GM18502 (cell line): ENCODE results near the gene ZNF197.
A peak's percentile ranks its signal among the peaks of the same experiment; 100 is the strongest.
"Not testable (repeated sequence)": the region's sequence is repeated elsewhere in the genome, so short reads cannot be mapped to it uniquely, and the experiment has no call there.

ENCODE experiments used
- ATAC-seq: cut with Tn5 transposase; IDR thresholded peaks from one replicate; pipeline ENCODE4 v1.9.1; 2021; ENCODE audit warnings: mild to moderate bottlenecking; ENCODE audit not compliant: unreplicated experiment, poor library complexity

The ZNF197 gene

DNA sequence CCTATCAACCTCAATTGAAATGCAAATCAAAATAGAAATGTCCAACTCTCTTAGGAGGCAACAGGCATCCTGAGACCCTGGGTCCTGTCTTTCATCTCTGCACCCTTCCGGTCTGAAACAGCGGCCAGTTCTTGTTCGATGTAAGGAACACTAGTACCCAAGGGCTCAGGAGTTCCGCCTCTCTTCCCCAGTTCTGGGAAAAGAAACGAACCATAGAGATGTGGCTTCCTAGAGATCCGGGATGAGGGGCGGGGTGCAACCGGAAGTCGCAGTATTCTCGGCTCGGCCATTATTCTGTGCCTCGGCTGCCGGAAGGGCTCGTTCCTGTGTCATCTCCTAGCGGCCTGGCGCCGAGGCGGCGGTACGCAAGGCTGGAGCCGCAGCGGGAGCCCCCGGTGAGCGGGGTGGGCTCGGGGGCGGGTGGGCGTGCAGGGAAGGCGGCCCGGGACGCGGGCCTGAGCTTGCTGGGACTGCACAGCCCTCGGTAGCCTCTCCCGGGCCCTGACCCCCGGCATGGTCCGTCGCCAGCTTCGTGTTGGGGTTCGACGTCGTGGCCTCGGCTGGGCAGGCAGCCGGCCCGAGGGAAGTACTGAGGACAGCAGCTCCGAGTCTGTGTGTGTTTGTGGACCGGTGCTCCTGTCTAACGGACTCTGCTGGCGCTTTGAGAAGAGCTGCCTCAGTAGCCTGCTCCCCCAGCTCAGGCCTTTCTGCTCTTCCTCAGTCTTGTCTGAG is at the start of gene ZNF197:
Gene ZNF197 (plus strand): TSS at position 288 of the 732 bp plus-strand sequence. CDS start 4,119 bp downstream, outside the sequence.
- peak; percentile 91 for ATAC-seq

DNA sequence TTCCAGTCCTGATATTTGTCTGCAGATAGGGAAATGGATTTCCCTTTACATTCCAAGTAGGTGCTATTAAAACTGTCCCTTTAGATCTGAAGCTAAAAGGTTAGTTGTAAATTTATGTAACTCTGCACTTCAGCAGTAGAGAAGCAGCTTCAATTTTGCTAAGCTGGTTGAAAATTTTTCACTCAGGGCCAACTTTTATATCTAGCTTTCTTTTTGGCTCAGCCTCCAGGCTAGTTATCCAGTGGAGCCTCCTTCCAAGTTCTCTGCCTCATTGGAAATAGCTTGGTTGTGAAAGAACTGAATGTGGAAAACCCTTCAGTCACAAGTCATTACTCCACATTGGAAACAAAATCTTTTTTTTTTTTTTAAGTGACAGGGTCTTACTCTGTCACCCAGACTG is 48.2 kb upstream of the ZNF197 start:
- ATAC-seq: no peak

GRCh38 chr3:44577354-44577952 is 47.4 kb upstream of the ZNF197 start:
- not testable (repeated sequence) for ATAC-seq

GRCh38 chr3:44578316-44578715 is 46.5 kb upstream of the ZNF197 start:
- not testable (repeated sequence) for ATAC-seq

DNA sequence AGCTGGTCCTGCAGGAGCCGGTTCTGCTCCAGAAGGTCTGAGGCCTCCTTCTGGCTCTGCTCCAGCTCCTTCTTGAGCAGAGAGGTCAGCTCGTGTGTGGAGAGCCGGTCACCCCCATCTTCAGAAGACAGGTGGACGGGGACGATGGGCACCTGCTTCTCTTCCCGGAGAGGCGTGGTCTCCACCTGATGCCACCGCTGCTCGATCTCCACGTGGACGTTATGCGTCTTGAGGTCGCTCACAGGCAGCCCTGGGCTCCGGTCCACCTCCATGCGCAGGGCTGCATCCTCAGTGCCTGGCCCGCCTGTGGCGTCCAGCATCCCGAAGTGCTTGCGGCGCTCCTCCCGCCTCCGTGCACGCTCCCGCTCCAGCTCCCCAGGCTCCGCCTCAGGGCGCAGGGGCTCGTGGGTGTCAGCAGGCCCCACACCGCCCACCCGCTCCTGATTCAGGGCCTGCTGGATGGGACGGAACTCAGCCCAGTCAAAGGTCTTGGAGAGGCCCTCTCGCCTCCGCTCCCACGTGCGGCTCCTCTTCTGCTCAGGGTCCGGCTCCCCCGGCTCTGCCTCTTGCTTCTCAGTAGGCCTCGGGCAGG is 45.8 kb upstream of the ZNF197 start:
- ATAC-seq: not testable (repeated sequence)

GRCh38 chr3:44579749-44580148 is 45.1 kb upstream of the ZNF197 start:
- ATAC-seq: not testable (repeated sequence)

GRCh38 chr3:44580971-44581370 is 43.9 kb upstream of the ZNF197 start:
- not testable (repeated sequence) for ATAC-seq

DNA sequence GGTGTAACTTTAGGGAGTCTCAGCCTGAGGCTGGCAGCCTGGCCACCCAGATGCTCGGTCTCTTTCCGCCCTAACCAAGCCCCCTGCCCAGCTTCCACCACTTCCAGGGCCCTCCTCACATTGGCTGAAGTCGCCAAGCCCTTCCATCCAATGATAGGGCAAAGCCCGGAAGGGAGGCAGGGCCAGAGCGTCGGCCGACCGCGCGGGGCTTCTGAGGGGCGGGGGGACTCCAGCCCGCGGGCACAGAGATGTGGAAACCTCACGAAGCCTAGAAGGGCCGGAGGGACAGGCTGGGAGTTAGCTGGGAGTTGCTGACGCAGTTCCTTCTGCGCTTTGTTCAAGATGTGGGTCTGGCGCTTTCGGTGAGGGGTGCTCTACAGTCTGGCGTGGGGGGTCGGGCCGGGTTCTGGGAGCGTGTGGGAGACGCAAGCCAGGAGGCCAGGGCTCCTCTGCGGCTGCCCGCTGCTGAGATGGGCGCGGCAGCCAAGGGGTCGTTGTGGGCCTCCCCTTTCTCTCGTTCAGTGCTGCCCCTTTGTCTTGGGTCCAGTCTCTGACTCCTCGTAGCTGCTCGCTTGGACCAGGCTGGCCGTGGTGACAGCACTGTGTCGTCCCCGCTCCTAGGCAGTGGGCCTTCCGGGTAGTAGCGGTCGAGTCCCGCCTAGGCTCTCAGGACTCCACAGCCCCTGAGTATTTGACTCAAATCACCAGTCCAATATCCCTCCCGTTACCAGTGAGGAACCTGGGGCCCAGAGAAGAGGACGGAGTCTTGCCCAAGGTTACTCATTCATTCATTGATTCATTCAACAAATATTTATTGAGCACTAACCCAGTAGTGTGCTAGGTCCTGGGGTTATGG is 40.0 kb upstream of the ZNF197 start, which contains the start of gene ZNF660:
Gene ZNF660 (plus strand): TSS at position 319 of the 856 bp plus-strand sequence. CDS start 9,230 bp downstream, outside the sequence.
- no peak for ATAC-seq

GRCh38 chr3:44596621-44597020 is 28.2 kb upstream of the ZNF197 start:
- no peak for ATAC-seq

GRCh38 chr3:44601749-44602148 is 23.1 kb upstream of the ZNF197 start:
- ATAC-seq: no peak

- ATAC-seq: no peak
Observed at GRCh38 chr3:44612678-44613077, 12.2 kb upstream of the ZNF197 start.

GRCh38 chr3:44628716-44629115 is 3.9 kb downstream of the ZNF197 start:
- no peak for ATAC-seq

DNA sequence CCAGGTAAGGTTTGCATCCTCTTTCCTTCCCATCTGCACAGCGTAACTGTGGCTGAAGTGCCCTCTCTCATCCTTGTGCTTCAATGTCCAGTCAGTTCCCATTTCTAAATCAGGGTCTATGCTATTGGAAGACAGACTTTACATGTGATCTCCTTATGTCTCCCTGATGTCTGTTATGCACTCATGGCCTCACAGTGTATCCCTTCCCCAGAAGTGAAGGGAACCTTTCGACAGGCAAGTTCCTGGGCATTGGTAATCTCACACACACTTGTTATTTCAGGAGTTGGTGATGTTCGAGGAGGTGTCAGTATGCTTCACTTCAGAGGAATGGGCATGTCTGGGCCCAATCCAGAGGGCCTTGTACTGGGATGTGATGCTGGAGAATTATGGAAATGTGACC is 7.4 kb downstream of the ZNF197 start:
- ATAC-seq: no peak

DNA sequence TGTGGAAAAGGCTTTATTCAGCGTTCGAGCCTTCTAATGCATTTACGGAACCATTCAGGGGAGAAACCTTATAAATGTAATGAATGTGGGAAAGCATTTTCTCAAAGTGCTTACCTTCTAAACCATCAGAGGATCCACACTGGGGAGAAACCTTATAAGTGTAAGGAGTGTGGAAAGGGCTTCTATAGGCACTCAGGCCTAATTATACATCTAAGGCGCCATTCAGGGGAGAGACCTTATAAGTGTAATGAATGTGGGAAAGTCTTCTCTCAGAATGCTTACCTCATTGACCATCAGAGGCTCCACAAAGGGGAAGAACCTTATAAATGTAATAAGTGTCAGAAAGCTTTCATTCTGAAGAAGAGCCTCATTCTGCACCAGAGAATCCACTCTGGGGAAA is 17.5 kb downstream of the ZNF197 start:
- no peak for ATAC-seq

GRCh38 chr3:44643024-44643423 is 18.2 kb downstream of the ZNF197 start:
- no peak for ATAC-seq

DNA sequence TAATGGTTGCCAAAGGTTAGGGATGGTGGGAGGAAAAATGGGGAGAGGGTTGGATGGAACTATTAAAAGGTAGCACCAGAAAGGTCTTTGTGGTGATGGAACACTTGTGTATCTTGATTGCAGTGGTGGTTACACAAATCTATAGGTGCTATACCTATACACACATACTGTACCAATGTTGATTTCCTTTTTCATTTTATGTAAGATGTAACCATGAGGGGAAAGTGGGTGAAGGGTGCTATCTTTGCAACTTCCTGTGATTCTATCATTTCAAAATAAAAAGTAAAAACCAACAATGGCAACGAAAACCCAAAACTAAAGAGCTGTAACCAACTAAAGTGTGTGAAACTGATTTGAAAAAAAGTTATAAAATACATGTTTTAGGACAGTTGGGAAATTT is 22.9 kb downstream of the ZNF197 start:
- ATAC-seq: no peak

DNA sequence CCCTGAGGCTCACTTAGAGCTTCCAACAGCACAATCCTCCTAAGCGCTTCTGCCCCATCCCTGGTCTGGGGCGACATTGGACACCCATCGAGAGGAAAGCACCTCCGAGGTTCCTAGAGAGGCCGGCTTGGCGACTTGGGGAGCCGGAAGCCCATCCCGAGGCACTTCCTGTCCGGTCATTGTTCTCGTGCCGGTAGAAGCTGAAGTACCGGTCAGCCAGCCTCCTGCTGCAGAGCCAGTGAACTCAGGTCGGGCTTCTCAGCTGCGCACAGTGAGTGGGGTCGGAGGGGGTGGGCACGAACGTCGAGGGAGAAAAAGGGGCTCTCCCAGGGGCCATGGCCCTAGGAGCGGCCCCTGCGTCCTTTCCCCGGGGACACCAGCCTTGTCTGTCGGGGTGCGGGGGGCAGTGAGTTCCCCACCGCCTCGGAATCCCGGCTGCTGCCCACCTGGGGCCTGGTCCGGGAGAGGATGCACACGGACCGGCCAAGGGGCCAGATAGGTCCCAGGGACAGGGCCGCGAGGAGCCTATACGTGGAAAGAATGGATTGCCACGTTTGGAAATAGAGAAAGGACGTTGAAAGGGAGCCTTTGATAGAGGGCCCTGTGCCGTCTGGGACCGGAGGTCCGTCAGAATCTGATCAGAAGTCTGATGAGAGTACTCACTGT is 23.9 kb downstream of the ZNF197 start, which contains the start of gene ZNF35:
Gene ZNF35 (plus strand): TSS at position 169 of the 666 bp plus-strand sequence. CDS start 2,336 bp downstream, outside the sequence.
- peak; percentile 95 for ATAC-seq

DNA sequence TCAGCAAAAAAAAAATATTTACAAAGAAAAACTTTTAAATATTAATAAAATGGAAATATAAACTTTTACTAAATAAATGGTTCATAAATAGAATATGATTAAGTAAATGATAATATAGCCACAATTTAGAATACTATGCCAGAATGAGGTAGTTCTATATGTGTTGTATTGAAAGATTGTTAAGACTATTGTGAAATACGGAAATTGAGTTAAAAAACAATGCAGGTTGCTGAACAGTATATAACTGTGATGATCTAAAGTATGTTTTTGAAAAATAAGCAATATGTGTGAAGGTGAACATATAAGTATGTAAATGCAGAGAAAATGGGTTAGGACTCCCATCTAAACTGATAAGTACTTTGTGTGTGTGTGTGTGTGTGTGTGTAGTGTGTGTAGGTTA is 24.9 kb downstream of the ZNF197 start:
- ATAC-seq: no peak

DNA sequence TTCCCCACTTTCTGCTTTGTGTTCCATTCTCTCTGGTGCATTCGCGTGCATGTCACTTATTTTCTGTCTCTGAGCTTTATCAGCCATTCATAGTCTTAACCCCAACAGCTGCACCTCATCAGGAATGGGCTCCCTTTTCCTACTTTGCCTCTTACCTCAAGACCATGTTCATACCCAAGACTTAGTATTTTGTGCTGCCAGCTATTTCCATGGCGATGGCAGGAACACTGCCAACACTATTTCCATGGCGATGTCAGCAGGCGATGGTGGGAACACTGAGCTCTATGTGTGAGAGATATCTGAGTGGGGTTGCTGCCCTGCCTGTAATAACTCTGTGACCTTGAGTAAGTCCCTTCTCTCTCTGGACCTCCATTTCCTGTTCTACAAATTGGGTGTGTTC is 29.2 kb downstream of the ZNF197 start:
- ATAC-seq: no peak

- ATAC-seq: no peak
Observed at GRCh38 chr3:44659015-44659414, 34.2 kb downstream of the ZNF197 start.
